MCF 10A (cell line): Measurements from ENCODE around the gene TTC7B. TPM values are rescaled to one million over a fixed set of nuclear protein-coding genes. Genes with fewer than 3 reads are reported as not detected.

ENCODE experiments used
- BruUV-seq: library from RNA; stranded (reverse); fragments of 400-500 nt; replicated peaks from 2 replicates; lab custom pipeline; 2021; lab: Mats Ljungman, UMichigan
- CTCF ChIA-PET: fragments of 300-600 bp; sonication (Branson Sonifier 250); formaldehyde crosslinking; extraction: SDS; loops from one replicate; lab custom pipeline; 2021; ENCODE audit warnings: antibody characterized with exemption, inconsistent platforms; lab: Yijun Ruan, JAX
- POLR2A ChIA-PET: fragments of 300-600, 350-650 bp; sonication (Branson Sonifier 250); formaldehyde crosslinking; extraction: SDS; loops from one replicate; lab custom pipeline; 2020; ENCODE audit warnings: antibody characterized with exemption, inconsistent platforms; lab: Yijun Ruan, JAX
- DNase-seq: peaks from one replicate; pipeline ENCODE4 v3.0.0-alpha.2; 2018; ENCODE audit not compliant: unreplicated experiment
- H3K27ac Mint-ChIP-seq: one replicate; pipeline ENCODE4 v1.8.0; 2022; ENCODE audit warnings: mild to moderate bottlenecking, low read depth, mixed read lengths; ENCODE audit not compliant: unreplicated experiment
- H3K27me3 Mint-ChIP-seq: one replicate; pipeline ENCODE4 v1.8.0; 2022; ENCODE audit warnings: mixed read lengths; ENCODE audit not compliant: insufficient read depth, unreplicated experiment
- H3K36me3 Mint-ChIP-seq: one replicate; pipeline ENCODE4 v1.8.0; 2022; ENCODE audit warnings: mild to moderate bottlenecking, moderate library complexity, mixed read lengths; ENCODE audit not compliant: insufficient read depth, unreplicated experiment
- H3K4me1 Mint-ChIP-seq: one replicate; pipeline ENCODE4 v1.8.0; 2022; ENCODE audit warnings: mixed read lengths; ENCODE audit not compliant: insufficient read depth, unreplicated experiment
- H3K4me3 Mint-ChIP-seq: one replicate; pipeline ENCODE4 v1.8.0; 2022; ENCODE audit warnings: mild to moderate bottlenecking, moderate library complexity, mixed read lengths; ENCODE audit not compliant: unreplicated experiment
- H3K9me3 Mint-ChIP-seq: one replicate; pipeline ENCODE4 v1.8.0; 2022; ENCODE audit warnings: mixed read lengths; ENCODE audit not compliant: unreplicated experiment
- intact Hi-C: fragments of 100-400 bp; cut with micrococcal nuclease; formaldehyde crosslinking; loops from 2 replicates; pipeline ENCODE4 v1.14.1; 2022
- total RNA-seq: library from RNA; stranded (reverse); gene quantifications from 2 replicates; pipeline ENCODE4 v1.2.3, GENCODE V29; 2022
- TF ChIP-seq, protein P1 (sequence below): fragments of 200-600 bp; IDR thresholded peaks from one replicate; pipeline ENCODE4 v1.8.0; 2022; ENCODE audit warnings: antibody characterized with exemption, mild to moderate bottlenecking; ENCODE audit not compliant: unreplicated experiment

Gene TTC7B
- total RNA-seq, 1 experiment from 2014 or later = 31.1 TPM

DNA sequence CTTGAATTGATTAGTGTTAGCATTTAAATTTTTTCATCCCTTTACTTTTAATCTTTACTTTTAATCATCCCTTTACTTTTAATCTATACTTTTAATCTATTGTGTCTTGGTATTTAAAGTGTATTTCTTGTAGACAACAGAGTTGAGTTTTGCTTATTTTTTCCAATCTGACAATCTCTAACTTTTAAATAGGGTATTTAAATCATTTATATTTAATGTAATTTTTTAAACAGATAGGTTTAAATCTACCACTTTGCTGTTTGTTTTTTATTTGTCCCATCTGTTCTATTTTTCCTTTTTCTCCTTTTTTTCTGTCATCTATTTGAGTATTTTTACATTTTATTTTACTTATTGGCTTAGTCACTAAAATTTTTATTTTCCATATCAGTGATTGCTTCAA is 68.3 kb downstream of the TTC7B start:
- H3K27me3 Mint-ChIP-seq = no peaks in the 10 kb centered on the region
- no peak overlapping the region for H3K27ac Mint-ChIP-seq
- peaks cover 6% of the 10 kb centered on the region for H3K36me3 Mint-ChIP-seq
- no peak overlapping the region for H3K4me3 Mint-ChIP-seq
- TF ChIP-seq, protein P1, sequence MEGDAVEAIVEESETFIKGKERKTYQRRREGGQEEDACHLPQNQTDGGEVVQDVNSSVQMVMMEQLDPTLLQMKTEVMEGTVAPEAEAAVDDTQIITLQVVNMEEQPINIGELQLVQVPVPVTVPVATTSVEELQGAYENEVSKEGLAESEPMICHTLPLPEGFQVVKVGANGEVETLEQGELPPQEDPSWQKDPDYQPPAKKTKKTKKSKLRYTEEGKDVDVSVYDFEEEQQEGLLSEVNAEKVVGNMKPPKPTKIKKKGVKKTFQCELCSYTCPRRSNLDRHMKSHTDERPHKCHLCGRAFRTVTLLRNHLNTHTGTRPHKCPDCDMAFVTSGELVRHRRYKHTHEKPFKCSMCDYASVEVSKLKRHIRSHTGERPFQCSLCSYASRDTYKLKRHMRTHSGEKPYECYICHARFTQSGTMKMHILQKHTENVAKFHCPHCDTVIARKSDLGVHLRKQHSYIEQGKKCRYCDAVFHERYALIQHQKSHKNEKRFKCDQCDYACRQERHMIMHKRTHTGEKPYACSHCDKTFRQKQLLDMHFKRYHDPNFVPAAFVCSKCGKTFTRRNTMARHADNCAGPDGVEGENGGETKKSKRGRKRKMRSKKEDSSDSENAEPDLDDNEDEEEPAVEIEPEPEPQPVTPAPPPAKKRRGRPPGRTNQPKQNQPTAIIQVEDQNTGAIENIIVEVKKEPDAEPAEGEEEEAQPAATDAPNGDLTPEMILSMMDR = no peak
- no TSS peak for BruUV-seq
- peaks cover 7% of the 10 kb centered on the region for H3K9me3 Mint-ChIP-seq
- CTCF ChIA-PET = interaction anchor here (0.6 to 1.3 kb wide), 4 partner anchors 10 to 238 kb away, joined by 3 to 5 read pairs (median 4); no protein-coding TSS in a partner anchor
- no peak for DNase-seq
- POLR2A ChIA-PET = interaction anchor here (0.6 to 0.7 kb wide), 2 partner anchors 42 to 1802 kb away, joined by 3 read pairs; no protein-coding TSS in a partner anchor
- no peaks in the 10 kb centered on the region for H3K4me1 Mint-ChIP-seq
- intact Hi-C loops = no loop called here

DNA sequence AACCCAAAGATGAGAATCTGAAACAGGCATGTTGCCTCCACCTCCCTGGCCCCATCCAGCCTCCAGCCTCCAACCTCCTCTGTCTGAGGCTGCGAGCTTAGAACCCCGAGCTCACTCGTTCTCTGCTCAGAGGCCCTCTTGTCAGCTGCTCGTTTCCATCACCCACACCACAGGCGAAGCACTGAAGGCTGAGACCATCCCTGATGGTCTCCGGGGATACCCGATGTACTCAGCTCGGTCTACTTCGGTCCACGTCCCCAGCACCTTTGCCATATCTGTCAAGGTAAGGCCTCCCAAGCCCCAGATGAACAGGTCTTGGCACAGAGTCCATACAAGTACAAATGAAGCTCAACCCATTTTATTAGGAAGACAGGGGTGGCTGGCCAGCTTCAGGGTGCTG is 72.4 kb downstream of the TTC7B start:
- POLR2A ChIA-PET = no interaction called here

DNA sequence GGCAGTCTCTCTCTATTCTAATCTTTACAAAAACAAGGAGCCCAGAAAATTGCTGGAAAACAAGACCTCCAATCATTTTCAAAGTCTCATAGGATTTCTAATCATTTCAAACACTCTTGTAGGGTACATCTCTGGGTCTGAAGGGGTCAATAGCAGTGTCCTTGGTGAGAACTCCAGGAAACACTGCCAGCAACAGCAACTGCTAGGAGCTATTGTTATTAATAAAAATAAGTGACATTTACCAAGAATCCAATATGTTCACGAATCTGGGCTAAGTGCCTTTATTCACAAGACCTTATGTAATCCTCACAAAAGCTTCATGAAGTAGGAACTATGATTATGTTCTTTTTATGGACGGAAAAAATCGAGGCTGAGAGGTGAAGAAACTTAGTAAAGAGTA is 72.8 kb downstream of the TTC7B start:
- no peak overlapping the region for H3K4me3 Mint-ChIP-seq
- ChIA-PET POLR2A (no interaction called here), CTCF (interaction anchor here (0.7 to 1.4 kb wide), 5 partner anchors 12 to 992 kb away, joined by 3 to 5 read pairs (median 4); no protein-coding TSS in a partner anchor)
- peaks cover 7% of the 10 kb centered on the region for H3K36me3 Mint-ChIP-seq
- DNase-seq = no peak
- peaks cover 2% of the 10 kb centered on the region for H3K9me3 Mint-ChIP-seq
- no peaks in the 10 kb centered on the region for H3K27me3 Mint-ChIP-seq
- intact Hi-C loops = no loop called here
- TF ChIP-seq, protein P1 = no peak
- no TSS peak for BruUV-seq
- H3K4me1 Mint-ChIP-seq = no peaks in the 10 kb centered on the region
- no peak overlapping the region for H3K27ac Mint-ChIP-seq

More for the DNA sequence above, 72.4 kb downstream of the TTC7B start:
- DNase-seq = no peak
- Mint-ChIP-seq H3K27me3 (no peaks in the 10 kb centered on the region), H3K4me3 (no peak overlapping the region), H3K27ac (no peak overlapping the region), H3K36me3 (peaks cover 7% of the 10 kb centered on the region), H3K9me3 (peaks cover 6% of the 10 kb centered on the region), H3K4me1 (no peaks in the 10 kb centered on the region)
- CTCF ChIA-PET = interaction anchor here (0.7 to 1.4 kb wide), 6 partner anchors 13 to 993 kb away, joined by 3 to 5 read pairs (median 4); no protein-coding TSS in a partner anchor
- BruUV-seq = no TSS peak
- intact Hi-C loops = no loop called here
- TF ChIP-seq, protein P1 = no peak

DNA sequence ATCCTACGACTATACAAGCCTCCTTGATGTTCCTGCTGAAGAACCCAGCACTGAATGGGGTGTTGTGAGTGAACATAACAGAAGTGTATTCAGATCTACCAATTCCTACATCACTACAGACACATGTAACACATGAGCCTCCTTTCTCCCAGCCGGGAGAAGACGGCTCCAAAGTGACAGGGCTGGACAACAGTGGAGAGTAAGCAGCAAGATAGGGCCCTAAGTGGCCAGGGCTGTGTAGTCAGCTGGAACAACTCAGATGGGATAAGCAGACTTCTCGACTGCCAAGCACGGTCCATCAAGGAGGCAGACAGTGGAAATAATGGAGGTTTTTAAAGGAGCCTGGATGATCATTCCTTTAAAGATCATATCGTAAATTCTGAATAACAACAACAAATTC is 73.5 kb downstream of the TTC7B start:
- TF ChIP-seq, protein P1 = no peak
- Mint-ChIP-seq H3K27me3 (no peaks in the 10 kb centered on the region), H3K36me3 (peaks cover 7% of the 10 kb centered on the region), H3K4me1 (no peaks in the 10 kb centered on the region), H3K27ac (no peak overlapping the region), H3K9me3 (no peaks in the 10 kb centered on the region), H3K4me3 (no peak overlapping the region)
- intact Hi-C loops = no loop called here
- CTCF ChIA-PET = interaction anchor here (1.0 to 1.4 kb wide), 2 partner anchors 12 kb away, joined by 4 to 5 read pairs; no protein-coding TSS in a partner anchor
- DNase-seq = no peak
- BruUV-seq = no TSS peak
- POLR2A ChIA-PET = no interaction called here
